PFSK-1 (cell line): Measurements from ENCODE around the gene GUCD1.

Source experiments
- FOXP2 ChIP-seq: optimal IDR thresholded peaks from 2 replicates; pipeline ENCODE3; 2011; ENCODE audit warnings: borderline replicate concordance, control low read depth, inconsistent platforms; ENCODE audit not compliant: insufficient read depth; ENCODE audit errors: extremely low read length, extremely low read depth
- POLR2AphosphoS5 ChIP-seq: IDR thresholded peaks from 2 replicates; pipeline ENCODE4 v1.6.1; 2012; ENCODE audit warnings: low read depth, mild to moderate bottlenecking, control low read depth, low read length, moderate library complexity
- SIN3A ChIP-seq: IDR thresholded peaks from 2 replicates; pipeline ENCODE4 v1.6.1; 2012; ENCODE audit warnings: mild to moderate bottlenecking, low read length, moderate library complexity, borderline replicate concordance; ENCODE audit not compliant: insufficient read depth
- TF ChIP-seq, protein P1 (sequence below), 2 experiments: IDR thresholded peaks; 2 replicates each; pipeline versions ENCODE4 v1.6.1 to v1.8.0; 2011 to 2012; ENCODE audit warnings: low read depth in 2 of 2, low read length in 2 of 2, control low read depth in 1 of 2, inconsistent platforms in 1 of 2, mild to moderate bottlenecking in 1 of 2, moderate library complexity in 1 of 2; ENCODE audit not compliant: insufficient read depth in 1 of 2

GRCh38 chr22:24526191-24526590 is 28.7 kb downstream of the GUCD1 start:
- TF ChIP-seq POLR2AphosphoS5 = no peak
- no peak for TF ChIP-seq SIN3A
- TF ChIP-seq FOXP2 = no peak
- TF ChIP-seq, protein P1, sequence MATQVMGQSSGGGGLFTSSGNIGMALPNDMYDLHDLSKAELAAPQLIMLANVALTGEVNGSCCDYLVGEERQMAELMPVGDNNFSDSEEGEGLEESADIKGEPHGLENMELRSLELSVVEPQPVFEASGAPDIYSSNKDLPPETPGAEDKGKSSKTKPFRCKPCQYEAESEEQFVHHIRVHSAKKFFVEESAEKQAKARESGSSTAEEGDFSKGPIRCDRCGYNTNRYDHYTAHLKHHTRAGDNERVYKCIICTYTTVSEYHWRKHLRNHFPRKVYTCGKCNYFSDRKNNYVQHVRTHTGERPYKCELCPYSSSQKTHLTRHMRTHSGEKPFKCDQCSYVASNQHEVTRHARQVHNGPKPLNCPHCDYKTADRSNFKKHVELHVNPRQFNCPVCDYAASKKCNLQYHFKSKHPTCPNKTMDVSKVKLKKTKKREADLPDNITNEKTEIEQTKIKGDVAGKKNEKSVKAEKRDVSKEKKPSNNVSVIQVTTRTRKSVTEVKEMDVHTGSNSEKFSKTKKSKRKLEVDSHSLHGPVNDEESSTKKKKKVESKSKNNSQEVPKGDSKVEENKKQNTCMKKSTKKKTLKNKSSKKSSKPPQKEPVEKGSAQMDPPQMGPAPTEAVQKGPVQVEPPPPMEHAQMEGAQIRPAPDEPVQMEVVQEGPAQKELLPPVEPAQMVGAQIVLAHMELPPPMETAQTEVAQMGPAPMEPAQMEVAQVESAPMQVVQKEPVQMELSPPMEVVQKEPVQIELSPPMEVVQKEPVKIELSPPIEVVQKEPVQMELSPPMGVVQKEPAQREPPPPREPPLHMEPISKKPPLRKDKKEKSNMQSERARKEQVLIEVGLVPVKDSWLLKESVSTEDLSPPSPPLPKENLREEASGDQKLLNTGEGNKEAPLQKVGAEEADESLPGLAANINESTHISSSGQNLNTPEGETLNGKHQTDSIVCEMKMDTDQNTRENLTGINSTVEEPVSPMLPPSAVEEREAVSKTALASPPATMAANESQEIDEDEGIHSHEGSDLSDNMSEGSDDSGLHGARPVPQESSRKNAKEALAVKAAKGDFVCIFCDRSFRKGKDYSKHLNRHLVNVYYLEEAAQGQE (IDR thresholded peaks at IDR 0.05; ENCODE audit: insufficient read depth in 1 of 2, low read depth in 2 of 2, low read length in 2 of 2) = no peak
